GM23338 (cell line): ENCODE results near the gene BCAS3. TPM values are rescaled to one million over a fixed set of nuclear protein-coding genes. Genes with fewer than 3 reads are reported as not detected.

Experiments
- ATAC-seq: fragments of 200-7000 bp; cut with Tn5 transposase; 3 replicates; pipeline ENCODE4 v1.9.1; 2020
- DNase-seq: peaks from one replicate; pipeline ENCODE4 v3.0.0-alpha.2; 2015; ENCODE audit warnings: low spot score
- H2AFZ ChIP-seq: fragments of 200-600 bp; sonication (generic); 2 replicates; pipeline ENCODE4 v1.8.0; 2016; ENCODE audit warnings: antibody characterized with exemption, mild to moderate bottlenecking, moderate library complexity
- H3F3A ChIP-seq: fragments of 200-600 bp; sonication (generic); replicated peaks from 2 replicates; pipeline ENCODE4 v1.8.0; 2017; ENCODE audit warnings: antibody characterized with exemption, mixed run types, low read depth
- H3K27ac ChIP-seq: fragments of 200-600 bp; sonication (generic); 2 replicates; pipeline ENCODE4 v1.6.1; 2016; ENCODE audit warnings: low read depth
- H3K27me3 ChIP-seq: fragments of 200-600 bp; sonication (generic); 2 replicates; pipeline ENCODE4 v1.8.0; 2016; ENCODE audit warnings: mild to moderate bottlenecking, mixed run types, moderate library complexity; ENCODE audit not compliant: insufficient read depth
- H3K36me3 ChIP-seq: fragments of 200-600 bp; sonication (generic); 2 replicates; pipeline ENCODE4 v1.8.0; 2016; ENCODE audit warnings: mild to moderate bottlenecking; ENCODE audit not compliant: insufficient read depth
- H3K4me1 ChIP-seq: fragments of 200-600 bp; sonication (generic); 2 replicates; pipeline ENCODE4 v1.8.0; 2016; ENCODE audit warnings: mild to moderate bottlenecking, moderate library complexity; ENCODE audit not compliant: insufficient read depth
- H3K4me2 ChIP-seq: fragments of 200-600 bp; sonication (generic); 2 replicates; pipeline ENCODE4 v1.7.1; 2017; ENCODE audit warnings: mixed run types
- H3K4me3 ChIP-seq: fragments of 200-600 bp; sonication (generic); 2 replicates; pipeline ENCODE4 v1.6.1; 2016; ENCODE audit warnings: mixed run types
- H3K79me2 ChIP-seq: fragments of 200-600 bp; sonication (generic); replicated peaks from 2 replicates; pipeline ENCODE4 v1.8.0; 2017; ENCODE audit warnings: mild to moderate bottlenecking; ENCODE audit not compliant: insufficient read depth
- H3K9me2 ChIP-seq: fragments of 200-600 bp; sonication (generic); 2 replicates; pipeline ENCODE4 v1.8.0; 2017; ENCODE audit not compliant: insufficient read depth
- H4K20me1 ChIP-seq: fragments of 200-600 bp; sonication (generic); replicated peaks from 2 replicates; pipeline ENCODE4 v1.8.0; 2017; ENCODE audit warnings: mild to moderate bottlenecking; ENCODE audit not compliant: insufficient read depth
- H3K27ac Mint-ChIP-seq: 2 replicates; pipeline ENCODE4 v1.8.0; 2020; ENCODE audit warnings: inconsistent platforms, mild to moderate bottlenecking, moderate library complexity, mixed read lengths
- H3K27me3 Mint-ChIP-seq: 3 replicates; pipeline ENCODE4 v1.8.0; 2022; ENCODE audit warnings: low read depth, mild to moderate bottlenecking, moderate library complexity, mixed read lengths, inconsistent platforms; ENCODE audit not compliant: insufficient read depth, poor library complexity
- H3K36me3 Mint-ChIP-seq: 3 replicates; pipeline ENCODE4 v1.8.0; 2021; ENCODE audit warnings: low read depth, mild to moderate bottlenecking, inconsistent platforms, moderate library complexity, mixed read lengths
- H3K4me1 Mint-ChIP-seq: 3 replicates; pipeline ENCODE4 v1.8.0; 2020; ENCODE audit warnings: mild to moderate bottlenecking, inconsistent platforms, mixed read lengths
- H3K4me3 Mint-ChIP-seq: 3 replicates; pipeline ENCODE4 v1.8.0; 2021; ENCODE audit warnings: moderate library complexity, mild to moderate bottlenecking, inconsistent platforms, mixed read lengths
- H3K9me3 Mint-ChIP-seq: 3 replicates; pipeline ENCODE4 v1.8.0; 2020; ENCODE audit warnings: moderate library complexity, mild to moderate bottlenecking, inconsistent platforms, mixed read lengths
- CREB1 ChIP-seq: fragments of 250-450 bp; sonication (Bioruptor Pico); IDR thresholded peaks from 2 replicates; pipeline ENCODE4 v1.5.0; 2020; ENCODE audit warnings: low read depth, mild to moderate bottlenecking, moderate library complexity
- ETS1 ChIP-seq: IDR thresholded peaks from 2 replicates; pipeline ENCODE4 v1.6.1; 2016; ENCODE audit warnings: antibody characterized with exemption
- EZH2phosphoT487 ChIP-seq: fragments of 200-600 bp; sonication (generic); IDR thresholded peaks from one replicate; pipeline ENCODE4 v1.8.1; 2018; ENCODE audit warnings: antibody characterized with exemption; ENCODE audit not compliant: unreplicated experiment
- JUNB ChIP-seq: IDR thresholded peaks from one replicate; pipeline ENCODE4 v1.6.1; 2016; ENCODE audit warnings: antibody characterized with exemption; ENCODE audit not compliant: unreplicated experiment
- NANOG ChIP-seq: IDR thresholded peaks from 2 replicates; pipeline ENCODE4 v1.6.1; 2016; ENCODE audit warnings: antibody characterized with exemption, borderline replicate concordance
- POLR2AphosphoS5 ChIP-seq: IDR thresholded peaks from 2 replicates; pipeline ENCODE4 v1.6.1; 2016; ENCODE audit warnings: antibody characterized with exemption, low read depth
- STAT1 ChIP-seq: IDR thresholded peaks from one replicate; pipeline ENCODE4 v1.6.1; 2016; ENCODE audit warnings: antibody characterized with exemption; ENCODE audit not compliant: unreplicated experiment
- ZNF114 ChIP-seq: fragments of 250-450 bp; sonication (Bioruptor Pico); IDR thresholded peaks from 2 replicates; pipeline ENCODE4 v1.5.0; 2020; ENCODE audit warnings: mild to moderate bottlenecking, moderate library complexity
- ZNF331 ChIP-seq: fragments of 250-450 bp; sonication (Bioruptor Pico); IDR thresholded peaks from 2 replicates; pipeline ENCODE4 v1.5.0; 2020; ENCODE audit warnings: low read depth, mild to moderate bottlenecking, moderate library complexity
- polyA plus RNA-seq: library from polyadenylated mRNA; unstranded; fragments of >200 nt; fragmentation: Nextera tagmentation; extraction: Ambion mirVana; gene quantifications from 2 replicates; pipeline ENCODE4 v1.2.1, GENCODE V29; 2016
- total RNA-seq: library from RNA; depleted of rRNA; stranded (reverse); fragments of >200 nt; shearing (Covaris generic); gene quantifications from 2 replicates; pipeline ENCODE4 v1.2.3, GENCODE V29; 2014
- TF ChIP-seq, protein P1 (sequence below): fragments of 250-450 bp; sonication (Bioruptor Pico); IDR thresholded peaks from 2 replicates; pipeline ENCODE4 v1.5.0; 2020; ENCODE audit warnings: mild to moderate bottlenecking, moderate library complexity
- TF ChIP-seq, protein P2 (sequence below), 2 experiments: fragments of 200-600 bp in 1 of 2; sonication (generic) in 1 of 2; conservative IDR thresholded peaks; 2 replicates each; pipeline versions ENCODE4 v1.5.1 to v1.6.1; 2016 to 2017; ENCODE audit warnings: antibody characterized with exemption in 2 of 2, low read depth in 2 of 2, mild to moderate bottlenecking in 2 of 2, moderate library complexity in 1 of 2

BCAS3 gene
- total and polyA plus RNA-seq, 2 experiments from 2014 or later: 8.2 to 28.0 TPM

DNA sequence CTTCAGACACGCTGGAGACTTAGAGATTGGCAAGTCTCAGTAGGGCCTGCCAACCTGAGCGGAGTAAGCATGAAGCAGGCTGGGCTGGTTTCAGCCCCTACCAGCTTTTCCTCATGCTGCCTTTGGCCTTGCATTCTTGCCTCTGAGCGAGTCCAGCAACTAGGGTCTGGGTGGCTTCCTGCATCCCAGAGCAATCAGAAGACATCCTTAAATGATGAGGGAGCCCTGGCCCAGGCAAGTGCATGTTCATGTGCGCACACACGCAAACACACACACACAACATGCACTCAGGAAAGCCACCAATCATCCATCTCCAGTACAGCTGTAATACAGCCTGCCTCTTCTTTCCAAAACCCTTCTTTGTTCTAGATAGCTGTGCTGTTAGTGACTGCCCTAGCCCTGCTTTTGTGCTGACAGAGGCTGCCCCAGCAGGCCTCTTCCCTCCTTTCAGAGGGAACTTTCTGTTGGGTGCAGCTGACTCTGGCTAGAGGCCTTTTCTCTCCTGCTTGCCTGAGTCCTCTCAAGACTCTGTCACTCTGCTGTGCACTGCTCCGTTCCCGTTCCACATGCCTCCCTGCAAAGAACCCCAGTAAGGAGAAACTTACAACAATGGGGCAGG lies 691.3 kb downstream of the BCAS3 start (continued):
- TF ChIP-seq, protein P1, sequence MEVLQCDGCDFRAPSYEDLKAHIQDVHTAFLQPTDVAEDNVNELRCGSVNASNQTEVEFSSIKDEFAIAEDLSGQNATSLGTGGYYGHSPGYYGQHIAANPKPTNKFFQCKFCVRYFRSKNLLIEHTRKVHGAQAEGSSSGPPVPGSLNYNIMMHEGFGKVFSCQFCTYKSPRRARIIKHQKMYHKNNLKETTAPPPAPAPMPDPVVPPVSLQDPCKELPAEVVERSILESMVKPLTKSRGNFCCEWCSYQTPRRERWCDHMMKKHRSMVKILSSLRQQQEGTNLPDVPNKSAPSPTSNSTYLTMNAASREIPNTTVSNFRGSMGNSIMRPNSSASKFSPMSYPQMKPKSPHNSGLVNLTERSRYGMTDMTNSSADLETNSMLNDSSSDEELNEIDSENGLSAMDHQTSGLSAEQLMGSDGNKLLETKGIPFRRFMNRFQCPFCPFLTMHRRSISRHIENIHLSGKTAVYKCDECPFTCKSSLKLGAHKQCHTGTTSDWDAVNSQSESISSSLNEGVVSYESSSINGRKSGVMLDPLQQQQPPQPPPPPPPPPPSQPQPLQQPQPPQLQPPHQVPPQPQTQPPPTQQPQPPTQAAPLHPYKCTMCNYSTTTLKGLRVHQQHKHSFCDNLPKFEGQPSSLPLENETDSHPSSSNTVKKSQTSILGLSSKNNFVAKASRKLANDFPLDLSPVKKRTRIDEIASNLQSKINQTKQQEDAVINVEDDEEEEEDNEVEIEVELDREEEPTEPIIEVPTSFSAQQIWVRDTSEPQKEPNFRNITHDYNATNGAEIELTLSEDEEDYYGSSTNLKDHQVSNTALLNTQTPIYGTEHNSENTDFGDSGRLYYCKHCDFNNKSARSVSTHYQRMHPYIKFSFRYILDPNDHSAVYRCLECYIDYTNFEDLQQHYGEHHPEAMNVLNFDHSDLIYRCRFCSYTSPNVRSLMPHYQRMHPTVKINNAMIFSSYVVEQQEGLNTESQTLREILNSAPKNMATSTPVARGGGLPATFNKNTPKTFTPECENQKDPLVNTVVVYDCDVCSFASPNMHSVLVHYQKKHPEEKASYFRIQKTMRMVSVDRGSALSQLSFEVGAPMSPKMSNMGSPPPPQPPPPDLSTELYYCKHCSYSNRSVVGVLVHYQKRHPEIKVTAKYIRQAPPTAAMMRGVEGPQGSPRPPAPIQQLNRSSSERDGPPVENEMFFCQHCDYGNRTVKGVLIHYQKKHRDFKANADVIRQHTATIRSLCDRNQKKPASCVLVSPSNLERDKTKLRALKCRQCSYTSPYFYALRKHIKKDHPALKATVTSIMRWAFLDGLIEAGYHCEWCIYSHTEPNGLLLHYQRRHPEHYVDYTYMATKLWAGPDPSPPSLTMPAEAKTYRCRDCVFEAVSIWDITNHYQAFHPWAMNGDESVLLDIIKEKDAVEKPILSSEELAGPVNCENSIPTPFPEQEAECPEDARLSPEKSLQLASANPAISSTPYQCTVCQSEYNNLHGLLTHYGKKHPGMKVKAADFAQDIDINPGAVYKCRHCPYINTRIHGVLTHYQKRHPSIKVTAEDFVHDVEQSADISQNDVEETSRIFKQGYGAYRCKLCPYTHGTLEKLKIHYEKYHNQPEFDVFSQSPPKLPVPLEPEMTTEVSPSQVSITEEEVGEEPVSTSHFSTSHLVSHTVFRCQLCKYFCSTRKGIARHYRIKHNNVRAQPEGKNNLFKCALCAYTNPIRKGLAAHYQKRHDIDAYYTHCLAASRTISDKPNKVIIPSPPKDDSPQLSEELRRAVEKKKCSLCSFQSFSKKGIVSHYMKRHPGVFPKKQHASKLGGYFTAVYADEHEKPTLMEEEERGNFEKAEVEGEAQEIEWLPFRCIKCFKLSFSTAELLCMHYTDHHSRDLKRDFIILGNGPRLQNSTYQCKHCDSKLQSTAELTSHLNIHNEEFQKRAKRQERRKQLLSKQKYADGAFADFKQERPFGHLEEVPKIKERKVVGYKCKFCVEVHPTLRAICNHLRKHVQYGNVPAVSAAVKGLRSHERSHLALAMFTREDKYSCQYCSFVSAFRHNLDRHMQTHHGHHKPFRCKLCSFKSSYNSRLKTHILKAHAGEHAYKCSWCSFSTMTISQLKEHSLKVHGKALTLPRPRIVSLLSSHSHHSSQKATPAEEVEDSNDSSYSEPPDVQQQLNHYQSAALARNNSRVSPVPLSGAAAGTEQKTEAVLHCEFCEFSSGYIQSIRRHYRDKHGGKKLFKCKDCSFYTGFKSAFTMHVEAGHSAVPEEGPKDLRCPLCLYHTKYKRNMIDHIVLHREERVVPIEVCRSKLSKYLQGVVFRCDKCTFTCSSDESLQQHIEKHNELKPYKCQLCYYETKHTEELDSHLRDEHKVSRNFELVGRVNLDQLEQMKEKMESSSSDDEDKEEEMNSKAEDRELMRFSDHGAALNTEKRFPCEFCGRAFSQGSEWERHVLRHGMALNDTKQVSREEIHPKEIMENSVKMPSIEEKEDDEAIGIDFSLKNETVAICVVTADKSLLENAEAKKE: no peak
- TF ChIP-seq ZNF331 (CRISPR knock-in tag): no peak

DNA sequence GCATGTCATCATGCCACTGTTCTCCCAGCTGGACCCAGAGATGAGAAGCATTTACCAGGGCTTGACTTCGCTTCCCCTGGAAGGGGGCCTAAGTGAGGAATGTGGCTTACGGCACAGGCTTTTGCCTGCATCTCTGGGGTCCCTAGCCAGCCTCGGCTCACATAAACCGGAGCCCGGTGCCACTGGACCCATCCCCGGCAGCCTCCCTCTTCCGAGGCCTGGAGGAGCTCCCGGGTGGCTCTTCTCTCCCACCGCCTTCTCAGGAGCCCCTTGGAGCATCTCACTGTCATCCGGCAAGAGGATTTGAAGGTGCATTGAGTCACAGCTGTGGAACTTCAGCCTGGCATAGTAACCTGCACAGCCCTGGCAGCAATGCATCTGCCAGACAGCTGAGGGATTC lies 692.1 kb downstream of the BCAS3 start:
- no peak overlapping the region for H3K4me3 Mint-ChIP-seq
- H3K36me3 Mint-ChIP-seq: no peaks in the 10 kb centered on the region
- H3K4me3 ChIP-seq: no peak overlapping the region
- no peaks in the 10 kb centered on the region; the same call in 1 of the 2 replicates for H3K36me3 ChIP-seq
- TF ChIP-seq NANOG: no peak
- TF ChIP-seq ZNF114: no peak
- TF ChIP-seq ZNF331 (CRISPR knock-in tag): no peak
- no peak for TF ChIP-seq POLR2AphosphoS5
- TF ChIP-seq, protein P2, sequence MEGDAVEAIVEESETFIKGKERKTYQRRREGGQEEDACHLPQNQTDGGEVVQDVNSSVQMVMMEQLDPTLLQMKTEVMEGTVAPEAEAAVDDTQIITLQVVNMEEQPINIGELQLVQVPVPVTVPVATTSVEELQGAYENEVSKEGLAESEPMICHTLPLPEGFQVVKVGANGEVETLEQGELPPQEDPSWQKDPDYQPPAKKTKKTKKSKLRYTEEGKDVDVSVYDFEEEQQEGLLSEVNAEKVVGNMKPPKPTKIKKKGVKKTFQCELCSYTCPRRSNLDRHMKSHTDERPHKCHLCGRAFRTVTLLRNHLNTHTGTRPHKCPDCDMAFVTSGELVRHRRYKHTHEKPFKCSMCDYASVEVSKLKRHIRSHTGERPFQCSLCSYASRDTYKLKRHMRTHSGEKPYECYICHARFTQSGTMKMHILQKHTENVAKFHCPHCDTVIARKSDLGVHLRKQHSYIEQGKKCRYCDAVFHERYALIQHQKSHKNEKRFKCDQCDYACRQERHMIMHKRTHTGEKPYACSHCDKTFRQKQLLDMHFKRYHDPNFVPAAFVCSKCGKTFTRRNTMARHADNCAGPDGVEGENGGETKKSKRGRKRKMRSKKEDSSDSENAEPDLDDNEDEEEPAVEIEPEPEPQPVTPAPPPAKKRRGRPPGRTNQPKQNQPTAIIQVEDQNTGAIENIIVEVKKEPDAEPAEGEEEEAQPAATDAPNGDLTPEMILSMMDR (conservative IDR thresholded peaks at IDR 0.05; ENCODE audit: low read depth in 2 of 2): no peak
- TF ChIP-seq STAT1: no peak
- TF ChIP-seq ETS1: no peak
- TF ChIP-seq CREB1 (CRISPR knock-in tag): no peak
- no peak for TF ChIP-seq EZH2phosphoT487
- no peak for TF ChIP-seq JUNB
- H3K4me1 ChIP-seq: no peaks in the 10 kb centered on the region
- H3K9me2 ChIP-seq: no peaks in the 10 kb centered on the region
- H4K20me1 ChIP-seq: no peaks in the 10 kb centered on the region
- H3K27ac ChIP-seq: no peak overlapping the region
- ATAC-seq (no peak), DNase-seq (no peak)
- no peak overlapping the region for H2AFZ ChIP-seq
- no peaks in the 10 kb centered on the region for H3K9me3 Mint-ChIP-seq
- H3K27ac Mint-ChIP-seq: no peak overlapping the region
- no peaks in the 10 kb centered on the region; the same call in 1 of the 3 replicates for H3K4me1 Mint-ChIP-seq
- no peaks in the 10 kb centered on the region for H3F3A ChIP-seq
- no peak overlapping the region for H3K4me2 ChIP-seq
- no peaks in the 10 kb centered on the region for H3K79me2 ChIP-seq
- H3K27me3 ChIP-seq: no peaks in the 10 kb centered on the region
- H3K27me3 Mint-ChIP-seq: peaks cover 4% of the 10 kb centered on the region
